GM10248 (cell line): ENCODE measurements around the gene FAM131B.

Experiments used
- CTCF ChIA-PET: fragments of 300-600 bp; sonication (Branson Sonifier 250); formaldehyde crosslinking; extraction: SDS; loops from one replicate; lab custom pipeline; 2021; ENCODE audit warnings: antibody characterized with exemption; lab: Yijun Ruan, JAX
- POLR2A ChIA-PET: fragments of 350-650 bp; sonication (Branson Sonifier 250); formaldehyde crosslinking; extraction: SDS; loops from one replicate; lab custom pipeline; 2020; ENCODE audit warnings: antibody characterized with exemption; lab: Yijun Ruan, JAX
- DNase-seq: peaks from one replicate; pipeline ENCODE4 v3.0.0; 2012; ENCODE audit errors: extremely low spot score
- TF ChIP-seq, protein P1 (sequence below): IDR thresholded peaks from 2 replicates; pipeline ENCODE4 v1.5.1; 2012; ENCODE audit warnings: mild to moderate bottlenecking, low read depth; ENCODE audit errors: extremely low read depth, missing control alignments, control extremely low read depth

Gene FAM131B

GRCh38 chr7:143347950-143348349 lies 14.6 kb downstream of the FAM131B start:
- POLR2A ChIA-PET = no interaction called here
- CTCF ChIA-PET = interaction anchor here (1.1 to 1.4 kb wide), 4 partner anchors 13 to 133 kb away, joined by 3 to 4 read pairs (median 4); partner anchors contain the start of gene CLCN1
- TF ChIP-seq, protein P1, sequence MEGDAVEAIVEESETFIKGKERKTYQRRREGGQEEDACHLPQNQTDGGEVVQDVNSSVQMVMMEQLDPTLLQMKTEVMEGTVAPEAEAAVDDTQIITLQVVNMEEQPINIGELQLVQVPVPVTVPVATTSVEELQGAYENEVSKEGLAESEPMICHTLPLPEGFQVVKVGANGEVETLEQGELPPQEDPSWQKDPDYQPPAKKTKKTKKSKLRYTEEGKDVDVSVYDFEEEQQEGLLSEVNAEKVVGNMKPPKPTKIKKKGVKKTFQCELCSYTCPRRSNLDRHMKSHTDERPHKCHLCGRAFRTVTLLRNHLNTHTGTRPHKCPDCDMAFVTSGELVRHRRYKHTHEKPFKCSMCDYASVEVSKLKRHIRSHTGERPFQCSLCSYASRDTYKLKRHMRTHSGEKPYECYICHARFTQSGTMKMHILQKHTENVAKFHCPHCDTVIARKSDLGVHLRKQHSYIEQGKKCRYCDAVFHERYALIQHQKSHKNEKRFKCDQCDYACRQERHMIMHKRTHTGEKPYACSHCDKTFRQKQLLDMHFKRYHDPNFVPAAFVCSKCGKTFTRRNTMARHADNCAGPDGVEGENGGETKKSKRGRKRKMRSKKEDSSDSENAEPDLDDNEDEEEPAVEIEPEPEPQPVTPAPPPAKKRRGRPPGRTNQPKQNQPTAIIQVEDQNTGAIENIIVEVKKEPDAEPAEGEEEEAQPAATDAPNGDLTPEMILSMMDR = no peak
- DNase-seq = no peak

GRCh38 chr7:143346018-143346417 lies 16.5 kb downstream of the FAM131B start:
- DNase-seq = no peak
- ChIA-PET POLR2A (no interaction called here), CTCF (interaction anchor here (1.0 kb wide), 1 partner anchor 106 kb away, joined by 3 read pairs; no protein-coding TSS in a partner anchor)
- TF ChIP-seq, protein P1 = no peak

DNA sequence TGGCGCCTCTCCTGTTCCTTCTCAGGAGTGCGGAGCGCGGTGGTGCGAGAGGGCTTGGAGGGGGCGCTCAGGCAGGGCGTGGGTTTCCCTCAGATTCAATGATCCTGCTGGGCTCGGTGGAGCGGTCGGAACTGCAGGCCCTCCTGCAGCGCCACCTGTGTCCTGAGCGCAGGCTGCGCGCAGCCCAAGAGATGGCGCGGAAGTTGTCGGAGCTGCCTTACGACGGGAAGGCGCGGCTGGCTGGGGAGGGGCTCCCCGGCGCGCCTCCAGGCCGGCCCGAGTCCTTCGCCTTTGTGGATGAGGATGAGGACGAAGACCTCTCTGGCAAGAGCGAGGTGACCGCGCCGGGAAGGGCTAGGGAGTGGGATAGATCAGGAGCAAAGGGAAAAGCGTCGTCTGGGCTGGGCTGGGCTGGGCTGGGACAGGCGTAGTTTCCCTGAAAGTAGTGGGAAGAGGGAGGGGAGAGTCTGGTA lies 17.0 kb downstream of the FAM131B start:
- DNase-seq = peak; percentile 47
- POLR2A ChIA-PET = no interaction called here

DNA sequence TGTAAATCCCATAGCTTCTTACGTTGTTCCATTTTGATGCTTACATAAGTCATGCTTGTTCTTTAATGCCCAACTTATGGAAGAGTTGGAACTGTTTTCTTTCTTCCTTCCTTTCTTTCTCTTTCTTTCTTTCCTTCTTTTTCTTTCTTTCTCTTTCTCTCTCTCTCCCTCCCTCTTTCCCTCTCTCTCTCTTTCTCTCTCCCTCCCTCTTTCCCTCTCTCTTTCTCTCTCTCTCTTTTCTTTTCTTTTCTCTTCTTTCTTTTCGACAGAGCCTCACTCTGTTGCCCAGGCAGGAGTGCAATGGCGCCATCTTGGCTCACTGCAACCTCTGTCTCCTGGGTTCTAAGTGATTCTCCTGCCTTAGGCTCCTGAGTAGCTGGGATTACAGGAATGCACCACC lies 18.9 kb downstream of the FAM131B start:
- POLR2A ChIA-PET = no interaction called here
- no peak for DNase-seq
- TF ChIP-seq, protein P1 = no peak
- CTCF ChIA-PET = interaction anchor here (0.9 kb wide), 1 partner anchor 9 kb away, joined by 4 read pairs; no protein-coding TSS in a partner anchor

More for the DNA sequence above, 17.0 kb downstream of the FAM131B start:
- CTCF ChIA-PET = interaction anchor here (0.8 to 1.1 kb wide), 4 partner anchors 23 to 131 kb away, joined by 3 to 4 read pairs (median 3); no protein-coding TSS in a partner anchor
- TF ChIP-seq, protein P1 = peak; percentile 64

GRCh38 chr7:143341842-143342241 lies 20.7 kb downstream of the FAM131B start:
- POLR2A ChIA-PET = no interaction called here
- CTCF ChIA-PET = no interaction called here
- TF ChIP-seq, protein P1 = no peak
- no peak for DNase-seq

DNA sequence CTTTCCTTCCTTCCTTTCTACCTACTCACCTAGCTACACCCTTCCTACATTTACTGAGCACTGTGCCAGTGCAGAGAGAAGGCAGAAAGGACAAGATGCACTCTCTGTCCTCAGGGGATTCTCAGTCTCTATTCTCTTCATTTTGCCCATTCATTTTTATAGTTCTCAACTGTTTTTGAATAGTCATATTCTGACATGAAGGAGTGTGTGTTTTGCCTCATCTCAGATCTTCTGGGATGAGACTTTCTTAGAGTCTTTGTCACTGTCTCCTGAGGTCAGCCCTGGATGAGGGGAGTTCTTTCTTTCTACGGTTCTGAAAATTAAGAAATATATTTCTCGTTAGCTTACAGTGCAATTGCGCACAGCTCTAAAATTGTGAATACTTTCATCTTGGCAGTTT lies 25.3 kb downstream of the FAM131B start:
- POLR2A ChIA-PET = no interaction called here
- CTCF ChIA-PET = interaction anchor here (0.9 to 3.8 kb wide), 6 partner anchors 10 to 97 kb away, joined by 3 to 17 read pairs (median 4); partner anchors contain the start of genes CASP2, CLCN1 and GSTK1
- no peak for DNase-seq
- TF ChIP-seq, protein P1 = no peak
